Measurements from ENCODE around the gene TFEB.

The TFEB gene

DNA sequence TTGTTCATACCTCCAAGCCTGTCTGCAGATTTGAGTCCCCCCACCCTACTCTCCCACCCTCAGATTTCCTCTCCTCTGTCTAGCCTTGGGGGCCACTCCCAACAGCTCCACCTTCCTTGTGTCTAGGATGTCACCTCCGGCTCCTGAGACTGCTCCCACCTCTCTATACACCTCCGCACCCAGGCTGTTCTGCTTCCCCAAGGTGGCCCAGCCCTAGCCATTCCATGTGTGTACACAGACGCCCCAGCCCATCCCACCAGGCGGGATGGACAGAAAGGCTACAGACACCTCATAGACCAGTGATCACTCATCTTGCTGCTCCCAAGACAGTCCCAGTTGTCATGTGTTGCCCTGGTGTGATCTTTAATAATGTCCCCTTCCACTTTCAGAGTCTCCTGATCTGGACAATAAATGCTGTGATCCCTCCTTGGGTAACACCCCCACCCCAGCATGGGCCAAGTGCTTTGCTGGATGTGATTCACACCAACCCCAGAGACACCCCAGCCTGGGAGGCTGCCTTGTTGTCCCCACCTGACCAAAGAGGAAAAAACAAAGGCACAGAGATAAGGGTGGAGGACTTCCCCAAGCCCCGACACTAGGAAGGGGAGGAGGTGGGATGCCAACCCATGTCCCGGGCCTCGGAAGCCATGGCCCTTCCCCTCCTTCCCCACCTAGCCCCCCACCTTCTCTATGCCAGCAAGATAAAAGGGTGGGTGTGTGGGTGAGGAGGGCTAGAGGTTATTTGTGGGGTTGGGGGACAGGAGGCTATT, 61.0 kb downstream of the TFEB start:
- no peak for TF ChIP-seq NFIC (IDR thresholded peaks at IDR 0.05)

DNA sequence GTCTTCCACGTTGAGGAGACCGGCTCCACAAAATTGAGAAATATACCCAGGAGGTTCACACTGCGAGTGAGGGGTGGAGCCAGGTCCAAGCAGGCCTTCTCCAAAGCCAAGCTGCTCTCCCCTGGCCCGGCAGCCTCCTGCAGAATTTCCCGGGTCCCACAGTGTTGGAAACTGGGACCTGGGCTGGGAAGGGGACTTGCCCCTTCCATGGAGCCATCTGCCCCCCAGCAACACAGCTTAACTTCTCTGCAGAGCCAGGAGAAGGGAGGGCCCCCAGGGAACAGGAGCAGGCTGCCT, 61.8 kb downstream of the TFEB start:
- TF ChIP-seq CREB1 (IDR thresholded peaks at IDR 0.05; ENCODE audit: low read depth) = no peak
- no peak for TF ChIP-seq TAF1 (IDR thresholded peaks at IDR 0.05; ENCODE audit: low read depth)
- TF ChIP-seq TCF12 (IDR thresholded peaks at IDR 0.05; ENCODE audit: low read depth) = no peak
- TF ChIP-seq, protein P1, sequence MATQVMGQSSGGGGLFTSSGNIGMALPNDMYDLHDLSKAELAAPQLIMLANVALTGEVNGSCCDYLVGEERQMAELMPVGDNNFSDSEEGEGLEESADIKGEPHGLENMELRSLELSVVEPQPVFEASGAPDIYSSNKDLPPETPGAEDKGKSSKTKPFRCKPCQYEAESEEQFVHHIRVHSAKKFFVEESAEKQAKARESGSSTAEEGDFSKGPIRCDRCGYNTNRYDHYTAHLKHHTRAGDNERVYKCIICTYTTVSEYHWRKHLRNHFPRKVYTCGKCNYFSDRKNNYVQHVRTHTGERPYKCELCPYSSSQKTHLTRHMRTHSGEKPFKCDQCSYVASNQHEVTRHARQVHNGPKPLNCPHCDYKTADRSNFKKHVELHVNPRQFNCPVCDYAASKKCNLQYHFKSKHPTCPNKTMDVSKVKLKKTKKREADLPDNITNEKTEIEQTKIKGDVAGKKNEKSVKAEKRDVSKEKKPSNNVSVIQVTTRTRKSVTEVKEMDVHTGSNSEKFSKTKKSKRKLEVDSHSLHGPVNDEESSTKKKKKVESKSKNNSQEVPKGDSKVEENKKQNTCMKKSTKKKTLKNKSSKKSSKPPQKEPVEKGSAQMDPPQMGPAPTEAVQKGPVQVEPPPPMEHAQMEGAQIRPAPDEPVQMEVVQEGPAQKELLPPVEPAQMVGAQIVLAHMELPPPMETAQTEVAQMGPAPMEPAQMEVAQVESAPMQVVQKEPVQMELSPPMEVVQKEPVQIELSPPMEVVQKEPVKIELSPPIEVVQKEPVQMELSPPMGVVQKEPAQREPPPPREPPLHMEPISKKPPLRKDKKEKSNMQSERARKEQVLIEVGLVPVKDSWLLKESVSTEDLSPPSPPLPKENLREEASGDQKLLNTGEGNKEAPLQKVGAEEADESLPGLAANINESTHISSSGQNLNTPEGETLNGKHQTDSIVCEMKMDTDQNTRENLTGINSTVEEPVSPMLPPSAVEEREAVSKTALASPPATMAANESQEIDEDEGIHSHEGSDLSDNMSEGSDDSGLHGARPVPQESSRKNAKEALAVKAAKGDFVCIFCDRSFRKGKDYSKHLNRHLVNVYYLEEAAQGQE (IDR thresholded peaks at IDR 0.05; ENCODE audit: low read depth) = no peak
- no peak for TF ChIP-seq ZBTB7A (IDR thresholded peaks at IDR 0.05; ENCODE audit: low read depth)
- no peak for TF ChIP-seq NFIC (IDR thresholded peaks at IDR 0.05)
- TF ChIP-seq FOXM1 (IDR thresholded peaks at IDR 0.05; ENCODE audit: borderline replicate concordance, low read depth) = no peak
- no peak for TF ChIP-seq RAD21 (IDR thresholded peaks at IDR 0.05; ENCODE audit: low read depth)
- no peak for TF ChIP-seq TEAD4 (IDR thresholded peaks at IDR 0.05)
- TF ChIP-seq, protein P2, sequence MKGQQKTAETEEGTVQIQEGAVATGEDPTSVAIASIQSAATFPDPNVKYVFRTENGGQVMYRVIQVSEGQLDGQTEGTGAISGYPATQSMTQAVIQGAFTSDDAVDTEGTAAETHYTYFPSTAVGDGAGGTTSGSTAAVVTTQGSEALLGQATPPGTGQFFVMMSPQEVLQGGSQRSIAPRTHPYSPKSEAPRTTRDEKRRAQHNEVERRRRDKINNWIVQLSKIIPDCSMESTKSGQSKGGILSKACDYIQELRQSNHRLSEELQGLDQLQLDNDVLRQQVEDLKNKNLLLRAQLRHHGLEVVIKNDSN (IDR thresholded peaks at IDR 0.05) = no peak
- no peak for TF ChIP-seq EGR1 (IDR thresholded peaks at IDR 0.05)
- TF ChIP-seq, protein P3, sequence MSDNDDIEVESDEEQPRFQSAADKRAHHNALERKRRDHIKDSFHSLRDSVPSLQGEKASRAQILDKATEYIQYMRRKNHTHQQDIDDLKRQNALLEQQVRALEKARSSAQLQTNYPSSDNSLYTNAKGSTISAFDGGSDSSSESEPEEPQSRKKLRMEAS (IDR thresholded peaks at IDR 0.05) = no peak
- TF ChIP-seq YY1 (IDR thresholded peaks at IDR 0.05; ENCODE audit: low read depth) = no peak
- TF ChIP-seq EP300 (IDR thresholded peaks at IDR 0.05; ENCODE audit: borderline replicate concordance) = no peak
- no peak for TF ChIP-seq CEBPB (IDR thresholded peaks at IDR 0.05)

DNA sequence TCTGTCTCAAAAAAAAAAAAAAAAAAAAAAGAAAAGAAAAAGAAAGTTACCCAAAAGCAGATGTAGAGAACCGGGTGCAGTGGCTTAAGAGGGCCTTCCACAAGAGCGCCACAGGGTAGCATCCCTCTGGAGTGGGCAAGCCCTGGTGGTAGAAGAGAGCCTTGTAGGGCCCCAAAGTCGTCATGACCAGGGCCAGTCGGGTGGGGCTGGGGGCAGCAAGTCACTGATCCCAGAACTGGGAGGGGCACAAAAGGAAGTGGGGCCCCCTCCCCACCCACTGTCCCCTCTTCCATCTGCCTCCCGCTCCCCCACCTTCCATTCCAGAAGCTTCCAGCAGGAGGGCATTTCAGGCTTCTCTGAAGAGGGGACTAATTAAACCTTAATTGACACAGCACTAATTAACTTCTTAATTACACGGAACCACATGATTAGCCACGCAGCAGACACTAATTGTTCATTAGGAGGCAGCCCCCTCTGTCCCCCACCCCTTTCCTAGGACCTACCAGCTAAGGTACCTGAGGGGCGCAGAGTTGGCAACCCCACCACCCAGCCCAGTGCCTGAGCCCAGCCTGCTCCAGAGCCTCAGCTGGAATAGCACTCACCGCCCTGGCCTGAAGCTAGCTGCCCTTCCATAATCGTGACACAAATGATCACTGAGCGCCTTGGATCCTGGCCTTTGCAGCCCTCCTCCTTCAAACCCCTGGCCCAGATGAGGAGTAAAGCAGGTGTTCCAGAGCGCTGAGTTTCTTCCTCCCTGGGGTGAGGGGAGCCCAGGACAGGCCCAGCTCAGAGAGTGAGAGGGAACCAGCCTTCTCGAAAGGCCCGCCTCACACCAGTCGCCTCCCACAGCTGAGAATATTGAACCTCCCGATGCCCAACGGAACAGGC, 62.3 kb downstream of the TFEB start:
- TF ChIP-seq TAF1 (IDR thresholded peaks at IDR 0.05; ENCODE audit: low read depth) (no peak), TEAD4 (IDR thresholded peaks at IDR 0.05) (no peak), TCF12 (IDR thresholded peaks at IDR 0.05; ENCODE audit: low read depth) (no peak), CEBPB (IDR thresholded peaks at IDR 0.05) (no peak)
- TF ChIP-seq, protein P3 (IDR thresholded peaks at IDR 0.05) = no peak
- TF ChIP-seq, protein P2 (IDR thresholded peaks at IDR 0.05) = no peak

DNA sequence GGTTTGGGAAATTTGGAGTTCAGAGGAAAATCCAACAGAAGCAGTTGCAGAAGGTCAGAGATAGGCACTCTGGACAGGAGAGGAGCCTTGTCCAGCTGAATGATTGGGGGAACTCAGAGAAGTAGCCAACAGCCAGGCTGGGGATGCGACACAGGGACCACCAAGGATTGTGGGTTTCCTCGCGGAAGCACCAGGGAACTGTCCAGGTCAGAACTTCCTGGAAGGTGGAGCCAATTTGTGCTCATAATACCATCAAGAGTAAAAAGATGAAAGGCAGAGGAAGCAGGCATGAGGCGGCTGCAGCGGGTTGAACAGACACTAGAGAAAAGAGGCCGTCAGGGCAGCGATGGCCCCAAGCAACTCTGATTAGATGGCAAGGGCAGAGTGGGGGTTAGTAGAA, 63.4 kb downstream of the TFEB start:
- TF ChIP-seq, protein P1 (IDR thresholded peaks at IDR 0.05; ENCODE audit: low read depth) = peak; percentile 23; the same call in 1 of the 2 replicates
- TF ChIP-seq, protein P3 (IDR thresholded peaks at IDR 0.05) = no peak

DNA sequence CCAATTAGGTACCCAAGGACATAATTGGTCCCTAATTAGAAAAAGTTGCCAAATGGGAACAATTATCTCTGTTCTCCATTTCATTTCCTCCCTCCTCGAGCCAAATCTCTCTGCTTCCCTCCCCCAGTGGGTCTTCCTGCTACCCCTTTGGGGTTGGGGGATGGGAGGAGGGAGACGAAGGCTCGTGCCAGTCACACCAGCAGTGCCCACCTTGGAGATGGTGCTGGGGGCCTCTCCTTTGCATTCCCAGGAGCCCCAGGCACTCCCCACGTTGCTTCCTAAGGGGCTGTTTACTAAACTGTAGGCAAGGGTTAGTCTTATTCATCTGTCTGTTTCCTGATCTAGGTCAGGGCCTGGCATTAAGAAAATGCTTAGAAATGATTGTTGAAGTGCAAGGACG, 64.0 kb downstream of the TFEB start:
- TF ChIP-seq, protein P2 (IDR thresholded peaks at IDR 0.05) = no peak
- TF ChIP-seq CEBPB (IDR thresholded peaks at IDR 0.05) = no peak

Measured in Ishikawa (cell line).